ENCODE measurements around the gene MAP2K7.

DNA sequence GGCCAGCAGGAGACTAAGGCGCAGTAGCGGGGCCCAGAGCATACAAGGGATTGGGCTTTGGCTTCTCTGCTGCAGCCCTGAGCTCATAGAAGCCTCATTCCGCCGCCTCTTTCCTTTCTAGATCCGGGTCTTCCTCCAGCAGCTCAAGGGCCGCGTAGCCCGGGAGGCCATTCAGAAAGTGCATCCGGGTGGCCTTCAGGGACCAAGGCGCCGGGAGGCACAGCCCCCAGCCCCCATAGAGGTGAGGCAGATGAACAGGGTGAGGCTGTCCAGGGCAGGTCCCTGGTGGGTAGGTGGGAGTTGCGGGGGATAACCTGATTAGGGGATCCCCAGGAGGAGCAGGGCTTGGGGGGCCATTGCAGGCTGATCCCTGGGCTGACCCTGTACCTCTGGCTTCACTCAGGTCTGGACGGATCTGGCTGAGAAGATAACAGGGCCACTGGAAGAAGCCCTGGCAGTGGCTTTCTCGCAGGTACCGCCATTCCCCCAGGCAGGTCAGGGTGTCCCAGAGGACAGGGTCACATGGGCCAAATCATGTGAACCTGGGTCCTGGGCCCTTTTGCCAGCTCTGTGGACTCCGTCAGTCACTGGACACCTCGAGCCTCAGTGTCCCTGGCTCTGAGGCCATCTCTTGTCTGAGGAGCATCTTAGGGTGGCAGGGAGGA, 17.8 kb downstream of the MAP2K7 start:
- TF ChIP-seq, protein P1, sequence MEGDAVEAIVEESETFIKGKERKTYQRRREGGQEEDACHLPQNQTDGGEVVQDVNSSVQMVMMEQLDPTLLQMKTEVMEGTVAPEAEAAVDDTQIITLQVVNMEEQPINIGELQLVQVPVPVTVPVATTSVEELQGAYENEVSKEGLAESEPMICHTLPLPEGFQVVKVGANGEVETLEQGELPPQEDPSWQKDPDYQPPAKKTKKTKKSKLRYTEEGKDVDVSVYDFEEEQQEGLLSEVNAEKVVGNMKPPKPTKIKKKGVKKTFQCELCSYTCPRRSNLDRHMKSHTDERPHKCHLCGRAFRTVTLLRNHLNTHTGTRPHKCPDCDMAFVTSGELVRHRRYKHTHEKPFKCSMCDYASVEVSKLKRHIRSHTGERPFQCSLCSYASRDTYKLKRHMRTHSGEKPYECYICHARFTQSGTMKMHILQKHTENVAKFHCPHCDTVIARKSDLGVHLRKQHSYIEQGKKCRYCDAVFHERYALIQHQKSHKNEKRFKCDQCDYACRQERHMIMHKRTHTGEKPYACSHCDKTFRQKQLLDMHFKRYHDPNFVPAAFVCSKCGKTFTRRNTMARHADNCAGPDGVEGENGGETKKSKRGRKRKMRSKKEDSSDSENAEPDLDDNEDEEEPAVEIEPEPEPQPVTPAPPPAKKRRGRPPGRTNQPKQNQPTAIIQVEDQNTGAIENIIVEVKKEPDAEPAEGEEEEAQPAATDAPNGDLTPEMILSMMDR (conservative IDR thresholded peaks at IDR 0.05) = no peak
- TF ChIP-seq ZFX (IDR thresholded peaks at IDR 0.05) = no peak
